SU-DHL-6 (cell line): Measurements from ENCODE around the gene CDH11.

Experiments used
- H2AFZ ChIP-seq: fragments of 200-600 bp; sonication (generic); 2 replicates; pipeline ENCODE4 v1.6.1; 2014; ENCODE audit warnings: low read depth, mild to moderate bottlenecking, moderate library complexity, mixed read lengths, antibody characterized with exemption, low read length; ENCODE audit not compliant: severe bottlenecking
- H3F3A ChIP-seq: fragments of 200-600 bp; shearing (Covaris generic); 2 replicates; pipeline ENCODE4 v1.6.0; 2016; ENCODE audit warnings: antibody characterized with exemption, mild to moderate bottlenecking; ENCODE audit not compliant: insufficient read depth
- H3K27ac ChIP-seq: fragments of 200-600 bp; sonication (generic); 2 replicates; pipeline ENCODE4 v1.5.1; 2016; ENCODE audit warnings: low read depth, mild to moderate bottlenecking, low read length, moderate library complexity, mixed read lengths
- H3K27me3 ChIP-seq: fragments of 200-600 bp; sonication (generic), shearing (Covaris generic); 2 replicates; pipeline ENCODE4 v1.6.0; 2014; ENCODE audit warnings: mild to moderate bottlenecking, low read length
- H3K36me3 ChIP-seq: fragments of 200-600 bp; sonication (generic); 2 replicates; pipeline ENCODE4 v1.6.1; 2014; ENCODE audit warnings: mild to moderate bottlenecking, low read length, mixed read lengths
- H3K4me2 ChIP-seq: fragments of 300-600, 200-600 bp; shearing (Covaris generic), sonication (generic); 2 replicates; pipeline ENCODE4 v1.6.0; 2014; ENCODE audit warnings: low read length, low read depth, mild to moderate bottlenecking; ENCODE audit not compliant: poor library complexity, severe bottlenecking
- H3K4me3 ChIP-seq: fragments of 200-600 bp; sonication (generic); 2 replicates; pipeline ENCODE4 v1.5.1; 2014; ENCODE audit warnings: antibody characterized with exemption, low read length, mild to moderate bottlenecking, mixed read lengths; ENCODE audit not compliant: insufficient read depth, poor library complexity, severe bottlenecking
- H3K79me2 ChIP-seq: fragments of 200-600 bp; sonication (generic); 2 replicates; pipeline ENCODE4 v1.6.1; 2014; ENCODE audit warnings: mild to moderate bottlenecking, low read length, moderate library complexity; ENCODE audit not compliant: insufficient read depth
- H3K9ac ChIP-seq: fragments of 200-600 bp; sonication (generic); 2 replicates; pipeline ENCODE4 v1.7.0; 2014; ENCODE audit warnings: mild to moderate bottlenecking, low read length
- H3K9me2 ChIP-seq: fragments of 200-600 bp; sonication (generic); replicated peaks from 2 replicates; pipeline ENCODE4 v1.6.1; 2014; ENCODE audit warnings: low read length; ENCODE audit not compliant: insufficient read depth
- H3K9me3 ChIP-seq: fragments of 200-600 bp; sonication (generic); 2 replicates; pipeline ENCODE4 v1.6.1; 2014; ENCODE audit warnings: low read length, mixed read lengths; ENCODE audit not compliant: insufficient read depth
- H4K20me1 ChIP-seq: fragments of 200-600 bp; sonication (generic); 2 replicates; pipeline ENCODE4 v1.6.1; 2014; ENCODE audit warnings: low read depth, mild to moderate bottlenecking, antibody characterized with exemption, low read length, moderate library complexity, mixed read lengths
- EZH2phosphoT487 ChIP-seq: fragments of 200-600 bp; sonication (generic), shearing (Covaris generic); conservative IDR thresholded peaks from 2 replicates; pipeline ENCODE4 v1.6.1; 2018; ENCODE audit warnings: mild to moderate bottlenecking, antibody characterized with exemption, low read length, moderate library complexity, mixed read lengths
- TF ChIP-seq, protein P1 (sequence below): fragments of 200-600 bp; sonication (generic); IDR thresholded peaks from one replicate; pipeline ENCODE4 v1.5.1; 2017; ENCODE audit warnings: antibody characterized with exemption, mild to moderate bottlenecking, low read length, moderate library complexity; ENCODE audit not compliant: insufficient read depth, poor library complexity, severe bottlenecking

The CDH11 gene

DNA sequence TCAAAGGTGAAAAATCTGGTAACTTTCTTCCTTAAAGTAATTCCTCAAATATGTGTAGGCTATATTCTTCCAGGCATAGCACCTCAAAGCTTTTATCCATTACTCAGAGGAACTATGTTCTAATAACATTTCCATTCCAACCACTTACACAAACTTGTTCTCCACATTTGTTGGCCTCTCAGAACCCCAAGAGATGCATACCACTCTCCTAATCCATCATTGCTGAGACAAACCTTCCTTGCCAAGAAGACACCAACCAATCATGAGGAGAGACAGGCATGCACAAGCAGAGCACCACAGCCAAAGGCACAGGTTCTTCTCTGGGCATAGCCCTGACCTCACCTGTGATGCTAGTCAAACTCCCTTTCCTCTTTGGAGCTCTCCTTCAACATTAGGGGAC, 20.9 kb downstream of the CDH11 start:
- Histone ChIP-seq H3K9ac (no peak overlapping the region), H3K4me3 (no peak overlapping the region), H3K36me3 (no peaks in the 10 kb centered on the region), H2AFZ (no peak overlapping the region), H3F3A (no peaks in the 10 kb centered on the region), H3K79me2 (no peaks in the 10 kb centered on the region), H3K9me3 (no peaks in the 10 kb centered on the region), H4K20me1 (no peaks in the 10 kb centered on the region), H3K9me2 (no peaks in the 10 kb centered on the region), H3K4me2 (no peak overlapping the region), H3K27me3 (no peaks in the 10 kb centered on the region), H3K27ac (no peak overlapping the region)
- TF ChIP-seq, protein P1, sequence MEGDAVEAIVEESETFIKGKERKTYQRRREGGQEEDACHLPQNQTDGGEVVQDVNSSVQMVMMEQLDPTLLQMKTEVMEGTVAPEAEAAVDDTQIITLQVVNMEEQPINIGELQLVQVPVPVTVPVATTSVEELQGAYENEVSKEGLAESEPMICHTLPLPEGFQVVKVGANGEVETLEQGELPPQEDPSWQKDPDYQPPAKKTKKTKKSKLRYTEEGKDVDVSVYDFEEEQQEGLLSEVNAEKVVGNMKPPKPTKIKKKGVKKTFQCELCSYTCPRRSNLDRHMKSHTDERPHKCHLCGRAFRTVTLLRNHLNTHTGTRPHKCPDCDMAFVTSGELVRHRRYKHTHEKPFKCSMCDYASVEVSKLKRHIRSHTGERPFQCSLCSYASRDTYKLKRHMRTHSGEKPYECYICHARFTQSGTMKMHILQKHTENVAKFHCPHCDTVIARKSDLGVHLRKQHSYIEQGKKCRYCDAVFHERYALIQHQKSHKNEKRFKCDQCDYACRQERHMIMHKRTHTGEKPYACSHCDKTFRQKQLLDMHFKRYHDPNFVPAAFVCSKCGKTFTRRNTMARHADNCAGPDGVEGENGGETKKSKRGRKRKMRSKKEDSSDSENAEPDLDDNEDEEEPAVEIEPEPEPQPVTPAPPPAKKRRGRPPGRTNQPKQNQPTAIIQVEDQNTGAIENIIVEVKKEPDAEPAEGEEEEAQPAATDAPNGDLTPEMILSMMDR: no peak
- TF ChIP-seq EZH2phosphoT487: no peak

DNA sequence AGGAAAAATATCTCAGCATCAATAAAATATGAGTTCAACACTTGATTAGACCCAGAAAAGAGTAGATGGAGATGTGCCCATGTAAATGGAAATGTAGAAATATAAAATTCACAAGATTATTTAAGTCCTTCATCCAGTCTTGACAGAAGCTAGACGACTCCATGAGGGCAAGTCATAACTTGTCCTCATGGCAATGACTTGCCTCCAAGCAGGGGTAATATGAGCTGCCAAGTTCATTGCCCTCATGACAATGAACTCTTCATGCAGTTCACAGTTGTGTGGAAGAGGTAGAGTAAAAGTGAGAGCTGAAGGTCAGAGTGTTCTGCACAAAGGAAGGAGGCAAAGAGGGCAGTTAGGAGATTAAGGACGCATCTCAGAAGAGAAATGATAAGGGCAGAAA, 22.3 kb downstream of the CDH11 start:
- no peak for TF ChIP-seq EZH2phosphoT487
- TF ChIP-seq, protein P1: no peak
- Histone ChIP-seq H4K20me1 (no peaks in the 10 kb centered on the region), H3K4me2 (no peak overlapping the region), H3K9me2 (no peaks in the 10 kb centered on the region), H3K9ac (no peak overlapping the region), H3K36me3 (no peaks in the 10 kb centered on the region), H2AFZ (no peak overlapping the region), H3K27ac (no peak overlapping the region), H3K79me2 (no peaks in the 10 kb centered on the region), H3K9me3 (no peaks in the 10 kb centered on the region), H3K4me3 (no peak overlapping the region), H3F3A (no peaks in the 10 kb centered on the region), H3K27me3 (no peaks in the 10 kb centered on the region)

DNA sequence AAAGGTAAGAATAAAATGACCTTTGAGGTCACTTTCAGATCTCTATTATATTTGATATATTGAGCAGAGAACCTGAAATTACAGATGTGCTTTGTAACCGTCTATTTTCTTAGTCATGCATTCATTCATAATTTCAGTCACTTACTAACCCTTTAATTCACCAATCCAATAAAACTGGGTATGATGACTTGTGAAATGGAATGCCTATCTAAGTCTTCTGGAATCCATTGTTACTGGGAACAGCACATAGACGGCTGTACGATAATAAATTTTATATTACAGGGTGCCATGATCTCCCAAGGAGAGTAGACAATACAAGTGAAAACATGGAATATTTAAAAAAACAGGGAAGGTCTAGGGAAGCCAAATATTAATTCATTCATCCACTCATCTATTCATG, 22.9 kb downstream of the CDH11 start:
- H3K27ac ChIP-seq: no peak overlapping the region
- H3K79me2 ChIP-seq: no peaks in the 10 kb centered on the region
- no peak overlapping the region for H2AFZ ChIP-seq
- no peaks in the 10 kb centered on the region for H3F3A ChIP-seq
- H3K4me3 ChIP-seq: no peak overlapping the region
- H4K20me1 ChIP-seq: no peaks in the 10 kb centered on the region
- H3K9me2 ChIP-seq: no peaks in the 10 kb centered on the region
- no peaks in the 10 kb centered on the region for H3K27me3 ChIP-seq
- no peak overlapping the region for H3K4me2 ChIP-seq
- no peaks in the 10 kb centered on the region for H3K36me3 ChIP-seq
- no peaks in the 10 kb centered on the region for H3K9me3 ChIP-seq
- TF ChIP-seq, protein P1: no peak
- TF ChIP-seq EZH2phosphoT487: no peak
- H3K9ac ChIP-seq: no peak overlapping the region
